ENCODE measurements around the gene SDF2L1.
"Not testable (repeated sequence)": the region's sequence is repeated elsewhere in the genome, so short reads cannot be mapped to it uniquely, and the experiment has no call there.

DNA sequence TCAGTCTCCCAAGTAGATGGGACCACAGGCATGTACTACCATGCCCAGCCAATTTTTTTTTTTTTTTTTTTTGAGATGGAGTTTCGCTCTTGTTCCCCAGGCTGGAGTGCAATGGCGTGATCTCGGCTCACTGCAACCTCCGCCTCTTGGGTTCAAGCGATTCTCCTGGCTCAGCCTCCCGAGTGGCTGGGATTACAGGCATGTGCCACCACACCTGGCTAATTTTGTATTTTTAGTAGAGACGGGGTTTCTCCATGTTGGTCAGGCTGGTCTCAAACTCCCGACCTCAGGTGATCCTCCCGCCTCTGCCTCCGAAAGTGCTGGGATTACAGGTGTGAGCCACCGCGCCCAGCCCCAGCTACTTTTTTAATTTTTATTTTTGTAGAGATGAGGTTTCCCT is 36.7 kb downstream of the SDF2L1 start:
- not testable (repeated sequence) for TF ChIP-seq POLR2AphosphoS5 (IDR thresholded peaks at IDR 0.05; ENCODE audit: borderline replicate concordance, low read depth, low read length); EZH2 (IDR thresholded peaks at IDR 0.05)
